GM18511 (cell line): ENCODE measurements around the gene FLNB.
"Not testable (repeated sequence)": the region's sequence is repeated elsewhere in the genome, so short reads cannot be mapped to it uniquely, and the experiment has no call there.

ENCODE experiments used
- ATAC-seq: cut with Tn5 transposase; IDR thresholded peaks from one replicate; pipeline ENCODE4 v1.9.1; 2021; ENCODE audit warnings: mild to moderate bottlenecking, moderate library complexity; ENCODE audit not compliant: unreplicated experiment

FLNB gene

GRCh38 chr3:58198362-58198761 lies 190.1 kb downstream of the FLNB start:
- no peak for ATAC-seq

GRCh38 chr3:58198804-58199203 lies 190.6 kb downstream of the FLNB start:
- ATAC-seq: no peak

GRCh38 chr3:58200121-58200709 lies 192.0 kb downstream of the FLNB start:
- no peak for ATAC-seq

DNA sequence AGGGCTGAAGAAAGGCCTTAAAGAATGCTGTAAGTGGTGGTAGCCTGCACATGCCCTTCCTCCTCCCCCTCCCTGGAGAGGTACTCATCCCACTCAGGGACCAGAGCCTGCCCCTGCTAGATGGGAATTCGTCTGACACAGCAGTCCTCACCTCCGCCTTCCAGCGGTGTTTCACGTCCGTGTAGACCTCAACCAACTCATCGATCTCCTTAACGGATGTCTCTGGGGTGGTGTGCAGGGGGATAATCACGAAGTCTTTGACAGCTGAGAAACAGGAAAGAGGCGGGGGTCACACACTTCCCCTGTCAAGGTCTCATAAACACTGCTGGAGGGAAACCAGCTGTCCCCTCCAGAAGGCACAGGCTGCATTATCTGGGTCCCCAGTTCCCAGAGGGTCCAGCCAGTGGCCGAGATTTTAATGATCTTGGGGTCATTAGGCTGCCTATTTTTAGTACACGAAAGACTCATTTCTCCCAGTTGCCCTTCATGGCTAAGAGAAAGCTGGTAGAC lies 192.7 kb downstream of the FLNB start:
- no peak for ATAC-seq

DNA sequence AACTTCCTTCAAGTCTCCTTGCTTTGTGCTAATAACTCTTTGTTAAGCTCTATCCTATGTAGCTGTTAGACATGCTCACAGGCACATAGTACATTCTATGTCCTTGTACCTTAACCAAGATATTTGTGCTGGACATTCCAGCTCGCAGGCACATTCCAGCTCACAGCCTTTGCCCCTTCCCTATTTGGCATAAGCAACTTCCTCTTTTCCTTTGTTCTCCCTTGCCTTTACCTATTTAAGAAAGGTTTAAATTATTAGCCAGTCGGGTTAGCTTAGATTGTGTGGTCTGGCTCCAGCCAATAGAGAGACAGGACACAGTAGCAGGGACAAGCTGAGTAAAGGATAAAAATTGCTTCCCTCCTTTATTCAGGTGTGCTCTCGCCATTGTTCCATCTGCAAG lies 193.2 kb downstream of the FLNB start:
- ATAC-seq: not testable (repeated sequence)

DNA sequence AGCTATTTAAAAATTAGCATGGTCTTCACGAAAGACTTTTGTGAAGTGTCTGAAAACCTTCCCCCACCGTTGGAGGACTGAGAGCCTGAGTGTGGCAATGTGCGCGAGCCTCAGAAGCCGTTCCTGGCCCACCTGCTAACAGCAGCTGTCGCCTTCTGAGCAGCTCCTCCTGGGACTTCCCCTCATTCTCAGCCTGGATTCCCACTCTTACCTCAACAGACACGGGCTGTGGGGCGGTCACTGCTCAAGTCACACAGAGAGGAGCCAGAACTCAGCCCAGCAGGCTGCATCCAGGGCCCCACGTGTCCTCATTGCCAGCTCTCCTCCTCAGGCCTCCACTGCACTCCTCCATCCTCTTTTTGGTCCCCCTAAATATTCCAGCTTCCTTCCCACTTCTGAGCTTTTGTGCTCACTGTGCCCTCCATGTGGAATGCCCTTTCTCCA lies 194.7 kb downstream of the FLNB start:
- peak; percentile 80 for ATAC-seq

DNA sequence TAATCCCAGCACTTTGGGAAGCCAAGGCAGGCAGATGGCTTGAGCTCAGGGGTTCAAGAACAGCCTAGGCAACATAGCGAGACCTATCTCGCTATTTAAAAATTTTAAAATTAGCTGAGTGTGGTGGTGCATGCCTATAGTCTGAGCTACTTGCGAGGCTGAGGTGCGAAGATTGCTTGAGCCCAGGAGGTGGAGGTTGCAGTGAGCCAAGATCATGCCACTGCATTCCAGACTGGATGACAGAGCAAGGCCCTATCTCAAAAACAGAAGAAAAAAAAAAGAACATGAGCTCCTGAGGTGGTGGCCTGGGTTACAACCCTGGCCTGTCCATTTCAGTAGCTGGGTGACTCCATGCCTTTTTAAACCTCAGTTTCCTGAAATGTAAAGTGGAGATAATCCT lies 195.3 kb downstream of the FLNB start:
- ATAC-seq: no peak

DNA sequence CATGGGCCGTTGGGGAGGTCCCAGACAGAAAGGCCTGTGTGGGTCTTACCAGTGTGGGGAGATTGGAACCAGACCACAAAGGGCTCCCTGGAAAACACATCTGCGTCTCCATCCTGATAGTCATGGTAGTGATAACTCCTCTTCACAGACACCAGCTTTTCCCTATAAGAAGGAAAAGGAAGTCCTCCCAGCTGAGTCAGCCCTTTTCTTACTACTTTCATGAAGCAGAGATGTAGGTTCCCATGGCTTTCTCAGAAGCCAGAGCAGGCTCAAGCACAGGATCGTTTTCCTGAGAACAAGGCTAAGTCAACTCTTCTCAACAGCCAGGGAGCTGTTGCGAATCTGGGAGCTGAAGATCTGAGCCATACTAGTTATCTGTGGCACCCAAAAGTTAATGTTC lies 196.5 kb downstream of the FLNB start:
- no peak for ATAC-seq

- no peak for ATAC-seq
Measured at GRCh38 chr3:58205981-58206380, 197.8 kb downstream of the FLNB start.

DNA sequence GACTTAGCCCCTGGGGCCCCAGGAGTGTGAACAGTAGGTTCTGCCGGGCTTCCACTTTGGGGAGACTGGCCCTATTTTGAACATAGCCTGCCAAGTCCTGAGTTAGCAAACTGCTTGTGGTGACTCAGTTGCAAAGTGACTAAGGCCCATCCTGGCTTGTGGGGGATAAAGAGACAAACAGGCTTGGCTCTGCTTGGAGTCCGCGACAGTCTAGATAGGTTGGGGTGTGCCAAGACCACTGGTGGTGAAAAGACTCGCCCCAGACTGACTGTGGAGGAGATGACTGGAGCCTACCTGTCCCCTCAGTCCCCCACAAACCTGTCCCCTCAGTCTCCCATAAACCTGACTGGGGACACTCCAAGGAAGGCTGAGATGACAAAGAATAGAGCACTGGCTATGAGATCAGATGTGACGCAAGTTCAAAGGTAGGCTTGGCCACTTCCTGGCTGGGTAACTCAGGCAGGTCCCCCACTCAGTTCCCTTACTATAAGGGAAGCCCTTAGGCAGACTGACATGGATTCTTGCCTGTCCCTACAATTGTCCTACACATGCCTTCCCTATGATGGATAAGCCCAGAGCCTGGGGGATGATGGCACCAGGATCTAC lies 198.3 kb downstream of the FLNB start:
- no peak for ATAC-seq

DNA sequence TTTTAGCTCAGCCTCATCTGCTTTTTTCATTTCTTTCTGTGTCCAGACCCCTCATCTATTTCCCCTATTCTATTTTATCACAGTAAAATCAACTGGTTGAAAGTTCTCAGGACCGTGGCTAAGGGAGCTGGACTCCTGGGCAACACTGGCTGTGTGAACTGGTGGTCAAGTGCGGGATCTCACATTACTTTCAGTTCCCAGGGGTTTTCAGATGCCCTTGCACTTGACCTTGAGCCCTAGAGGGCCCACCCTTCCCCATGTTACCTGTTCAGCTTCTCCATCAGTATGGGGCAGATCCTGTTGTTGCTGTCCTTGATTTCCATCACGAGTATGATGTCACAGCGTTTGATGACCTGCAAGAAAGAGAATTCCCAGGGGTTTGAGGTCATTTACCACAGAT lies 199.7 kb downstream of the FLNB start:
- no peak for ATAC-seq

DNA sequence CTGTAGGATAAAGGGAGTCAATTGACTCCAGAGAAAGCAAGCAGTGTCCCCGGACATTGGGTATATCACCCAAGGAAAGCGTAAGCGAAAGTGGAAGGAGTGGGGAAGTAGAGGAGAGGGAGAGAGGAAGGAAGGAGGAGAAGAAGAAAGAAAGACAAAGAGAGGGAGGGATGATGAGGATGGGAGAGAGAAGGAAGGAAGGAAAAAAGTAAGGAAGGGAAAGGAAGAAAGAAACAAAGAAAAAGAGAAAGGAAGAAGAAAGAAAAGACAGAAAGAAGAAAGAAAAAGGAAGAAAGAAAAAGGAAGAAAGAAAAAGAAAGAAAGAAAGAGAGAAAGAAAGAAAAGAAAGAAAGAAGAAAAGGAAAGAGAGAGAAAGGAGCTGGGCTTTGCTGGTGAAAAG lies 201.7 kb downstream of the FLNB start:
- no peak for ATAC-seq

DNA sequence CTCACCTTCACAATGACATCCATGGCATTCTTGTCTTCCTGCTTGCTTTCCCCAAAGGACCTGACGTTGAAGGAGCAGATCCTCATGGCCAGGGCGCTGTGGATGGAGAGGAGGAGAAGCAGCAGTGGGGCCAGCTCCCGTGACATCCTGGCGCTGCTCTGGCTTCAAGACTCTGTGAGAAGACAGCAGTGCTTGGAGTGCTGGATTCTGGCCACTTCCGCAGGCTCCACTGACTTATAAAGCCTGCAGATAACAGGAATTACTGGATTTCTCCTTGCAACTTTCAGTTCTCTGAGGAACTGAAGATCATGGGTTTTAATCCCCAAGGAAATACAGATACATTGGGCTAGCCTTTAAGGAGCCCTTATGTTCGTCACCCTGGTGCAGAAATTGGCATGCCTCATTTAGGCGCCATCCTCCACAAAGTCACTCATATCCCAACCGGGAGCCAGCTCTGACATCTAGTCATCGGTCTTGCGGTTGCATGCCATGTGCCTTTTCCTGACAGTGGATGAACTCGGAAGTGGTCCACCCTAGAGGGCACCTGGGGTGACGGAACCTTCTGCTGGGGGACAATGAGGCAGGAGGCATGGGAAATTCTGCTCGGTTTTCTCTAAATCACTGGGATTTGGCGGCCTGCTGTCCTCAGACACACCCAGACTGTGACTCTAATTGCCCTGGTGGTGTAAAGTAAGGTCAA lies 202.7 kb downstream of the FLNB start, which contains the start of gene DNASE1L3:
TSS of gene DNASE1L3 (minus strand) at position 212 of the 700 bp plus-strand sequence. CDS start at position 146, 66 bp downstream.
- ATAC-seq: no peak

- ATAC-seq: peak; percentile 81
Measured at GRCh38 chr3:58214484-58215316, 206.5 kb downstream of the FLNB start.

DNA sequence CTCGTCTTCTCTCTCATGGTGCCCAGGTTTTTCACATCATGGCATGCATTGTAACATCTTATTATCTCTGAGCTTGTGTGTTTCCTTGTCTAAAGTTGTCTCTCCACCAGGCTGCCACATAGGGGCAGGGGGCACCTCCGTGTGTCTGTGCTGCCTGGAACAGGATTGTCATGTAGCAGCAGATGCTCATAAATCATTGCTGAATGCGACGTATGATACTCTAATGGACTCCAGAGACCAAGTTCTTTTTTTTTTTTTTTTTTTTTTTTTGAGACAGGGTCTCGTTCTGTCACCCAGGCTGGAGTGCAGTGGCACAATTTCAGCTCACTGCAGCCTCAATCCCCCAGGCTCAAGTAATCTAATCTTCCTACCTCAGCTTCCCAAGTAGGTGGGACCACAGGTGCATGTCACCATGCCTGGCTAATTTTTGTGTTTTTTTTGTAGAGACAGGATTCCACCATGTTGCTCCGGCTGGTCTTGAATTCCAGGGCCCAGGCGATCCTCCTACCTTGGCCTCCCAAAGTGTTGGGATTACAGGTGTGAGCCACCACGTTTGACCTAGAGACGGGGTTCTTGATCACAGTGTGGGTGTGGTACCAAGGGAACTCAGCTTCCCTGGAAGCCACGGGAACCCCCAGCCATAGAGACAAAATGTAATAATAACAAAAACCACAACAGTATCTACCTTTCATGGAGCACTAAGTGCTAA lies 207.2 kb downstream of the FLNB start:
- no peak for ATAC-seq

- ATAC-seq: no peak
Measured at GRCh38 chr3:58216496-58217195, 208.4 kb downstream of the FLNB start.

DNA sequence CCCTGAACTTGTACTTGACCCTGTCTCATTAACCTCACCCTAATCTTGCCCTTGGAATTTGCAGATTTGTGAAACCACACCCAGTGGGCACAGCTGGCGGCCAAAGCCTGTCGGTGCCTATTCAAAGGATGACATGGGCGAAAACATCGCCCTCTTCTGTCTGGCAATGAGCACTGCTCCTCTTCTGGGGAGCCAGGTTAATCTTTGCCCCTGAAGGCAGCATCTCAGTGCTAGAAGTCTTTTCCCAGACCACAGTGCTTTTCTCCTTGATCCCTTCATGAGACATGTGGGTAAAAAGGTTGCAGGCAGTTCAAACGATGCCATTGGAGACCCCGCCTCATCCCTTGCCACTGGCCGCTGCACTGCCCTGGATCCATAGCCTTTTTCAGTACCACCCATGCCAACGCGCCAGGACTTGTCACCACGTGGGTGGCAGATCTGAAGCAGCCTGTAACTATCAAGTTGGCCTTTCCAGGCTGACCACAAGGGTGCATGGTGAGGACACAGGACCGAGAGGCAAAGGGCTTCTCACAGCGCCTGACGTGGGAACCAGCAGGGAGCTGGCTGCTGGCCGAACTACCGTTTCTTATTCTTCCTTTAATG lies 209.1 kb downstream of the FLNB start:
- ATAC-seq: no peak

DNA sequence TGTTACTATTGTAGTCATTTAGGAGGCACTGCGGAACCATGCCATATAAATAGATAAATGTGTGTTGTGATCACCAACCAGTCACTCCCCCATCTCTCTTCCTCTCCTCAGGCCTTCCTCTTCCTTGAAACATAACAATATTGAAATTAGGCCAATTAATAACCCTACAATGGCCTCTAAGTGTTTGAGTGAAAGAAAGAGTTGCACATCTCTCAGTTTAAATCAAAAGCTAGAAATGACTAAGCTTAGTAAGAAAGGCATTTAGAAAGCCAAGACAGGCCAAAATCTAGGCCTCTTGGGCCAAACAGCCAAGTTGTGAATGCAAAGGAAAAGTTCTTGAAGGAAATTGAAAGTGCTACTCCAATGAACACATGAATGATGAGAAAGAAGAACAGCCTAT lies 210.7 kb downstream of the FLNB start:
- peak; percentile 12 for ATAC-seq
